D341Med (cell line): Measurements from ENCODE around the gene CLOCK.

ENCODE experiments used
- DNase-seq: peaks from one replicate; pipeline ENCODE4 v3.0.0; 2012; ENCODE audit warnings: low spot score

The CLOCK gene

DNA sequence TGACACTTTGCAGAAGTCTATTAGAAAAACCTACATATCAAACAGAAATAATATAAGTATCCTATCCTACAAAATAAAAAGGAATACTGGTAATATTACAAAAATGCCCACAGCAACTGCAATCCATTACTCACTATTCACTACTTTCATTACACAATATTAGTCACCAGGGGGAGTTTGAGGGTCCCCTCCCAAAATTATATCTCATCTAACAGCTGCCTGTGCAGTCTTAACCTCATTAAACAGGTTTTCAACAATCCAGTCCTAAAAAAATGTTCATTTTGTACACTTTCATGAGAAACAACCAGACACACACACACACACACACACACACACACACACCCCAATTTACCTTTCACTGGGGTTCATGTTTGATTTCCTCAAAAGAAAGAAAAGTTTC lies 2.9 kb downstream of the CLOCK start:
- DNase-seq, result no peak

GRCh38 chr4:55540271-55540670 lies 6.4 kb downstream of the CLOCK start:
- no peak for DNase-seq

- no peak for DNase-seq
Observed at GRCh38 chr4:55539658-55540057, 7.1 kb downstream of the CLOCK start.

- no peak for DNase-seq
Observed at GRCh38 chr4:55538531-55538930, 8.2 kb downstream of the CLOCK start.

DNA sequence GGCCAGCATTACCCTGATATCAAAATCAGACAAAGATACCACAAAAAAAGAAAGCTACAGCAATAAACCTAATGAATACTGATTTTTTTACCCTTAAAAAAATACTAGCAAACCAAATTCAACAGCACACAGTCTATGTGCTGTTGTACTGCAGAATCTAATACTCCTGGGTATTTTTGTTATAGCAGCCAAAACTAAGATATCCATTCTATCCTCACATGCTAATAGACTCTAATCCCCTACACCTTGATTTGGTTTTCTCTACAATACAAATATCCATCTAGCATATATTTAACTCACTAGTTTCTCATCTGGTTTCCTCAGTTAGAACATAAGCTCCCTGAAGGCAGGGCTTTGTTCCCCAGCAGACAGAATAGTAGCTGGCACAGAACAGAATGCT lies 12.4 kb downstream of the CLOCK start:
- no peak for DNase-seq

GRCh38 chr4:55530691-55531090 lies 16.0 kb downstream of the CLOCK start:
- no peak for DNase-seq

GRCh38 chr4:55530167-55530566 lies 16.5 kb downstream of the CLOCK start:
- no peak for DNase-seq

GRCh38 chr4:55528491-55528890 lies 18.2 kb downstream of the CLOCK start:
- no peak for DNase-seq

DNA sequence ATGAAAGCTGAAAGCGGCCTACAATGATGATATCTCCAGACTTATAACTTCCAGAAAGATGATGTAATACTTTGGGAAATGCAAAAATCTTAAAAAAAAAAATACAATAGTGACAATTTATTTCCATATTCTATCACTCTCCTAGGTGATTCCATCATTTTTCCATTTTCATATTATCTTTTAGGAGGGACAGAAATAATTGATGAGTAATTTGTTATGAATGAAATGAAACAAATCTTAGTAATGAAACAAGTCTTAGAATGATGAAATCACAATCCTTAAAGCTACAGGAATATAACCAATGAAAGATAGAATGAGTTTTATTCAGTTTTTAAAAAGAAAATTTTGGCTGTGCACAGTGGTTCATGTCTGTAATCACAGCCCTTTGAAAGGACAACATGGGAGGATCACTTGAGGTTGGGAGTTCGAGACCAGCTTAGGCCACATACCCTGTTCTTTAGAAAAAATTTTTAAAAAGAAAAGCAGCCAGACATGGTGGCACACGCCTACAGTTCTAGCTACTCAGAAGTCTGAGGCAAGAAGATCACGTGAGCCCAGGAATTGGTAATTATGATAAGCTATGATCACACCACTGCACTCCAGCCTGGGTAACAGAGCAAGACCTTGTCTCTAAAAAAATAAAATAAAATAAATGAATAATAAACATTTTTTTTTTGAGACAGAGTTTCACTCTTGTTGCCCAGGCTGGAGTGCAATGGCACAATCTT lies 21.7 kb downstream of the CLOCK start:
- DNase-seq, result no peak

GRCh38 chr4:55518442-55518841 lies 28.3 kb downstream of the CLOCK start:
- no peak for DNase-seq

DNA sequence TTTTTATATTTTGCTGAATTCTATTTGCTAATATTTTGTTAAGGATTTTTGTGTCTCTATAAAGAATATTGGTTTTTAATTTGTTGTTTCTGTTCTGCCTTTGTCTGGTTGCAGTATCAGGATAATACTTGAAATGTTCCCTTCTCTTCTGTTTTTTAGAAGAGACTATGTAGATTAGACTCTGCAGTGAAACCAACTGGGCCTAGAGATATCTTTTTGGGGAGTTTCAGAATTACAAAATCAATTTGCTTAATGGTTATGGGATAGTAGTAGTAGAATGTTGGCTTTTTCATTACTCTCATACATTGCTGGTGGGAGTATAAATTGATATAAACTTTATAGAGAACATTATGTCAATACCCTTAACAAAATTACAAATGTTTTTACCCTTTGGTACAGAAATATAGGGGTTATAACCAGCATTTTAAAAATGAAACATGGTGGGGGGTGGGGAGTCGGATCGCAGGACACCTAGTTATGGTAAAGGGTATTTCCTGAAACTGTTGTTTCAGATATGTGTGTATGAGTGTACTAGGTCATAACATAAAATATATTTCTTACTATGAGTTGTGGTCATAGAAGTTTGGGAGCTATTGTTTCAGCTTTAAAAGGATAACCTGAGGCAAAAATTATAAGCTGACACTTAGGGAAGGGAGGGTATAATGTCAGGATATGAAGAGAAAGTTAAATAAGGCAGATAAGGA lies 29.0 kb downstream of the CLOCK start:
- DNase-seq, result no peak

- DNase-seq, result no peak
Observed at GRCh38 chr4:55512922-55513571, 33.7 kb downstream of the CLOCK start.

- DNase-seq, result no peak
Observed at GRCh38 chr4:55512077-55512476, 34.6 kb downstream of the CLOCK start.

- DNase-seq, result no peak
Observed at GRCh38 chr4:55510685-55511084, 36.0 kb downstream of the CLOCK start.

GRCh38 chr4:55509266-55509665 lies 37.4 kb downstream of the CLOCK start:
- DNase-seq, result no peak

DNA sequence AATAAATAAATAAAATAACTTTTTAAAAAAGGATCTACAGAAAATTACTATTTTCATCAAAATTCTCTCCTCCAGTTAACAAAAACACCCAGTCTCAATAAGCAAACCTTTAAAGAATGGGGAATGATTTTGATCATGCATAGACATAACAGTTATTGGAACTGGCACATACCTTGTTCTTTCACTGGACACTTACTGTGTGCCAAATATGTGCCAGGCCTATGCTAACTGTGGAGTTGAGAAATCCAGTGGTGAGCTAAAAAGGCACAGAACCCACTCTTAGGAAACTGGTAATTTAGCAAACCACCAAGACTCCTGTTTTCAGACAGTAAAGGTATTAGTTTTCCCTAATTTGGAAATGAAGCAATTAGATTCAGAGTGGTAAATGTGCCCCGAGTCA lies 39.1 kb downstream of the CLOCK start:
- DNase-seq, result no peak

- no peak for DNase-seq
Observed at GRCh38 chr4:55503169-55503568, 43.5 kb downstream of the CLOCK start.

GRCh38 chr4:55500072-55500471 lies 46.6 kb downstream of the CLOCK start:
- no peak for DNase-seq

DNA sequence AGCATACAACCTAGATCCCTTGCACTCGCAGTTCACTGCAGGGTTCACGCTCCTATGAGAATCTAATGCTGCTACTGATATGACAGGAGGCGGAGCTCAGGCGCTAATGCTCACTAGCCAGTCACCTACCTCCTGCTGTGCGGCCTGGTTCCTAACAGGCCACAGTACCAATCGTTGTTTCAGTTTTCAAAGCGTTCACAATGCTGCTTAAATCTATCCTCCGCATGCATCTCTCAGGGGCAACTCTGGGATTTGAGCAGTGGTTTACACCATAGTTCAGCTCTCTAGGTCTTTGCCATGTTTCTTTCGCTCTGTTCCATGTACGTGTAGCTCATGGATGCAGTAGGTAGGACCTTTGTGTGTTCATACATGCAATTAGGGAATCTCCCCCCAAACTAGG lies 47.2 kb downstream of the CLOCK start:
- DNase-seq, result no peak

DNA sequence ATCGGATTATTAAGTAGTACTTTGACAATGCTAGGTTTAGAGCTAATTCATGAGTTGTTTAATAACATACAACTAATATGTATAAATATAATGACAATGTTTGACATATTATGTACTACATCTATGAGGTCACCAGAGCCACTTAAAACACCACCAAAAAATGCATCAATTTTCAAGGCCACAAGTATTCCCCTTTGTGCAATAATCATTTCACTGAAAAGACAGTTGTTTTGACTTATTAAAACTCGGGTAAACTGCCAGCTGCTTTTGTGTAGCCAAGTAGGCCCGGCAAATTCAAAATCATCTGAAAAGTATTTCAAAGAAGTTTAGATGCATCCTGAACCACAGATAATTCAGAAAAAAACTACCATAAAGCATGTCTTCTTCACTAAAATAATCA lies 48.7 kb downstream of the CLOCK start:
- no peak for DNase-seq

DNA sequence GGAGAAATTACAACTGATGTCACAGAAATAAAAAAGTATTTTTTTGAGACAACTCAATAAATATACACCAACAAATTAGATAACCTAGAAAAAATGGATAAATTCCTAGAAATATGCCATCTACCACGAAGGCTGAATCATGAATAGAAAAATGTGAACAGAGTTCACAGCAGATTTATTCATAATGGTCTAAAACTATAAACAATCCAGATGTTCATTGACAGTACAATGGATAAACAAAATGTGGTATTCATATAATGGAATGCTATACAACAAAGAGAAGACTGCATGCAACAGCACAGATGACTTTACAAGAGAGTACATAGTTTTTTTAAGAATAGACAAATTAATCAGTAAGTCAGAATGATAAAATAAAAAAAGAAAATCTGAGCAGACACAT lies 55.2 kb downstream of the CLOCK start:
- no peak for DNase-seq

DNA sequence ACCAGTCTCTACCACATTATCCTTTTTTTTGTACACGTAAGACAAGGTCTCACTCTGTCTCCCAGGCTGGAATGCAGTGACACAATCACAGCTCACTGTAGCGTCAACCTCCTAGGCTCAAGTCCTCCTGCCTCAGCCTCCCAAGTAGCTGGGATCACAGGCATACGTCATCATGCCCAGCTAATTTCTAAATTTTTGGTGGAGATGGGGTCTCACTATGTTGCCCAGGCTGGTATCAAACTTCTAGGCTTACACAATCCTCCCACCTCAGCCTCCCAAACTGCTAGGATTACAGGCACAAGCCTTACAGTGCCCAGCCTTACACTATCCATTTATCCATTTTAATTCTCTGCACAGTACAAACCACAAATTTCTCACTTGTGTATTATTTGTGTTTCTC lies 58.0 kb downstream of the CLOCK start:
- DNase-seq, result no peak

DNA sequence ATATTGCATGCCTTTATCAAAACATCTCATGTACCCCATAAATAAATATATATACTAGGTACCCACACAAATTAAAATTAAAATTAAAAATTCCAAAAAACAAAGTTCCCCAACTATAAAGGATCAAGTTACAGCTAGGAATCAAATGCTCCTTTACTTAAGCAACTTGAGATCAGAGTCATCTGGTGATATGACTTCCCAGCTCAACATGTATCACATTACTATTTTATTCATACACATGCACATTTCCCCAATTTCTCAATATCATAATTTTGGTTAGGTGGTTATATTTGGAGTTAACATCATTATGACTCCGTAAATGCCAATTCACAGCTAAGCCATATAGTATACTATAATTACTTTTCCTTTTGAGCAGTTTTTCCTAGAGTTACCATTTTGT lies 60.9 kb downstream of the CLOCK start:
- DNase-seq, result no peak
